ENCODE measurements around the gene CD99L2.

DNA sequence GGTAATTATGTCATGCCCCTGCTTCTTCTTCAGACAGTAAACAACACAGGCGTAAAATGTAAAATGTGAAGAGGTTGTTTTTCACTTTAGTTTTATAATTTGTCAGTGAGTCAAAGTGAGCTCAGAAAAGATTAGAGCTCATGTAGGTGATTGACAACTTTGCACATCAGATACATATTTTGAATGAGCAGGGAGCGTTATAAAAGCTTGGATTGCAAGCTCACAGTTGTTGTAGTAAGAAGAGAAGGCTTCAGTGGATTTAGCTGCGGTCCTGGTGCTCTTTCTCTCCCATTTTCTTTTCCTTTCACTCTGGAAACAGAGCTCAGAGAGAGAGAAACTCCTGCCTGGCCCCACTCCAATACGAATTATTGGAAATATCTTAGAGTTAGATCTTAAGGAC lies 178.8 kb downstream of the CD99L2 start:
- TF ChIP-seq, protein P1, sequence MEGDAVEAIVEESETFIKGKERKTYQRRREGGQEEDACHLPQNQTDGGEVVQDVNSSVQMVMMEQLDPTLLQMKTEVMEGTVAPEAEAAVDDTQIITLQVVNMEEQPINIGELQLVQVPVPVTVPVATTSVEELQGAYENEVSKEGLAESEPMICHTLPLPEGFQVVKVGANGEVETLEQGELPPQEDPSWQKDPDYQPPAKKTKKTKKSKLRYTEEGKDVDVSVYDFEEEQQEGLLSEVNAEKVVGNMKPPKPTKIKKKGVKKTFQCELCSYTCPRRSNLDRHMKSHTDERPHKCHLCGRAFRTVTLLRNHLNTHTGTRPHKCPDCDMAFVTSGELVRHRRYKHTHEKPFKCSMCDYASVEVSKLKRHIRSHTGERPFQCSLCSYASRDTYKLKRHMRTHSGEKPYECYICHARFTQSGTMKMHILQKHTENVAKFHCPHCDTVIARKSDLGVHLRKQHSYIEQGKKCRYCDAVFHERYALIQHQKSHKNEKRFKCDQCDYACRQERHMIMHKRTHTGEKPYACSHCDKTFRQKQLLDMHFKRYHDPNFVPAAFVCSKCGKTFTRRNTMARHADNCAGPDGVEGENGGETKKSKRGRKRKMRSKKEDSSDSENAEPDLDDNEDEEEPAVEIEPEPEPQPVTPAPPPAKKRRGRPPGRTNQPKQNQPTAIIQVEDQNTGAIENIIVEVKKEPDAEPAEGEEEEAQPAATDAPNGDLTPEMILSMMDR (IDR thresholded peaks at IDR 0.05), result no peak
- no peak for TF ChIP-seq POLR2A (IDR thresholded peaks at IDR 0.05)
